GM12878 (cell line): ENCODE results near the gene MPHOSPH8. TPM values are rescaled to one million over a fixed set of nuclear protein-coding genes. Genes with fewer than 3 reads are reported as not detected.

Source experiments
- ATAC-seq: fragments of 200-7000 bp; cut with Tn5 transposase; 3 replicates; pipeline ENCODE4 v1.9.1; 2020; ENCODE audit warnings: mild to moderate bottlenecking, moderate library complexity
- BruUV-seq: library from RNA; stranded (reverse); fragments of 400-500 nt; replicated peaks from 2 replicates; lab custom pipeline; 2021; lab: Mats Ljungman, UMichigan
- CTCF ChIA-PET: fragments of 300-600 bp; sonication (Branson Sonifier 250); formaldehyde crosslinking; extraction: SDS; loops from one replicate; lab custom pipeline; 2021; ENCODE audit warnings: inconsistent platforms; lab: Yijun Ruan, JAX
- POLR2A ChIA-PET: fragments of 350-600 bp; formaldehyde crosslinking; extraction: SDS; loops from one replicate; lab custom pipeline; 2021; ENCODE audit warnings: inconsistent platforms; lab: Charles Lee
- RAD21 ChIA-PET: fragments of 300-600 bp; sonication (Branson Sonifier 250); formaldehyde crosslinking; loops from one replicate; lab custom pipeline; 2023; ENCODE audit warnings: antibody characterized with exemption; ENCODE audit not compliant: unreplicated experiment; lab: Charles Lee
- SMC1A ChIA-PET: fragments of 300-600 bp; sonication (Branson Sonifier 250); formaldehyde crosslinking; loops from one replicate; lab custom pipeline; 2023; ENCODE audit not compliant: unreplicated experiment, uncharacterized antibody; lab: Charles Lee
- DNase-seq: peaks from one replicate; pipeline ENCODE4 v3.0.0-alpha.2; 2011; ENCODE audit warnings: low read depth, low spot score
- FAIRE-seq: peaks from 3 replicates; lab custom pipeline; 2011; peaks lifted over from hg19 to GRCh38; lab: Jason Lieb, UNC
- H2AFZ ChIP-seq: 2 replicates; pipeline ENCODE4 v1.6.0; 2011; ENCODE audit warnings: low read depth, low read length, control low read depth; ENCODE audit not compliant: control insufficient read depth
- H3K27ac ChIP-seq: 2 replicates; pipeline ENCODE4 v1.5.1; 2011; ENCODE audit warnings: control low read depth; ENCODE audit not compliant: control insufficient read depth, insufficient read depth
- H3K27me3 ChIP-seq, 2 experiments: replicated peaks in 1 of 2; 2 replicates each; pipeline versions ENCODE4 v1.6.0 to v1.6.1; 2011; ENCODE audit warnings: low read length in 1 of 2; ENCODE audit not compliant: control insufficient read depth in 2 of 2, insufficient read depth in 2 of 2
- H3K36me3 ChIP-seq, 2 experiments: 2 replicates each; pipeline ENCODE4 v1.5.1; 2011; ENCODE audit warnings: low read length in 1 of 2; ENCODE audit not compliant: control insufficient read depth in 2 of 2, insufficient read depth in 2 of 2
- H3K4me1 ChIP-seq: 2 replicates; pipeline ENCODE4 v1.6.1; 2011; ENCODE audit warnings: mild to moderate bottlenecking, low read length, moderate library complexity, mixed read lengths; ENCODE audit not compliant: control insufficient read depth, insufficient read depth
- H3K4me2 ChIP-seq: 2 replicates; pipeline ENCODE4 v1.6.0; 2011; ENCODE audit warnings: control low read depth; ENCODE audit not compliant: control insufficient read depth, insufficient read depth
- H3K4me3 ChIP-seq: fragments of 200-600 bp; sonication (generic); 2 replicates; pipeline ENCODE4 v1.5.1; 2016
- H3K79me2 ChIP-seq: 2 replicates; pipeline ENCODE4 v1.6.0; 2011; ENCODE audit warnings: low read length; ENCODE audit not compliant: control insufficient read depth, insufficient read depth
- H3K9ac ChIP-seq: 2 replicates; pipeline ENCODE4 v1.8.0; 2011; ENCODE audit warnings: low read length, control low read depth, mixed read lengths; ENCODE audit not compliant: control insufficient read depth, insufficient read depth
- H3K9me3 ChIP-seq: replicated peaks from 3 replicates; pipeline ENCODE4 v1.5.1; 2011; ENCODE audit warnings: mild to moderate bottlenecking, low read length; ENCODE audit not compliant: control insufficient read depth, insufficient read depth
- H4K20me1 ChIP-seq: 2 replicates; pipeline ENCODE4 v1.6.0; 2011; ENCODE audit not compliant: control insufficient read depth, insufficient read depth
- BCLAF1 ChIP-seq: fragments of 450-650 bp; IDR thresholded peaks from 2 replicates; pipeline ENCODE4 v1.6.1; 2017; ENCODE audit warnings: antibody characterized with exemption, mild to moderate bottlenecking, moderate library complexity
- CREB1 ChIP-seq: IDR thresholded peaks from 2 replicates; pipeline ENCODE4 v1.6.1; 2012; ENCODE audit warnings: low read depth, mild to moderate bottlenecking, inconsistent platforms
- EED ChIP-seq: sonication (generic); IDR thresholded peaks from 2 replicates; pipeline ENCODE4 v1.6.1; 2016; ENCODE audit warnings: antibody characterized with exemption, low read depth
- FOXK2 ChIP-seq: fragments of 450-650 bp; IDR thresholded peaks from 2 replicates; pipeline ENCODE4 v1.6.1; 2017; ENCODE audit warnings: mild to moderate bottlenecking, moderate library complexity
- HDAC6 ChIP-seq: fragments of 200-600 bp; sonication (generic); IDR thresholded peaks from one replicate; pipeline ENCODE4 v1.8.0; 2017; ENCODE audit warnings: antibody characterized with exemption; ENCODE audit not compliant: unreplicated experiment
- IKZF2 ChIP-seq, 2 experiments: fragments of 450-650 bp; IDR thresholded peaks; 2 replicates each; pipeline ENCODE4 v1.6.1; 2017; ENCODE audit warnings: mild to moderate bottlenecking in 2 of 2, moderate library complexity in 2 of 2
- IRF4 ChIP-seq: IDR thresholded peaks from 2 replicates; pipeline ENCODE4 v1.6.1; 2011; ENCODE audit warnings: low read depth, low read length
- IRF5 ChIP-seq: fragments of 450-650 bp; IDR thresholded peaks from 2 replicates; pipeline ENCODE4 v1.6.1; 2017; ENCODE audit warnings: borderline replicate concordance
- NR2F1 ChIP-seq: fragments of 450-650 bp; conservative IDR thresholded peaks from 2 replicates; pipeline ENCODE4 v1.6.1; 2017; ENCODE audit warnings: mild to moderate bottlenecking
- PBX3 ChIP-seq: IDR thresholded peaks from 2 replicates; pipeline ENCODE4 v1.6.1; 2011; ENCODE audit warnings: mild to moderate bottlenecking, low read depth, low read length, moderate library complexity; ENCODE audit not compliant: insufficient replicate concordance
- RUNX3 ChIP-seq: IDR thresholded peaks from 2 replicates; pipeline ENCODE4 v1.6.1; 2012; ENCODE audit warnings: low read length, inconsistent platforms
- SRF ChIP-seq, 2 experiments: IDR thresholded peaks; 2 replicates each; pipeline ENCODE4 v1.6.1; 2011; ENCODE audit warnings: low read depth in 2 of 2, low read length in 2 of 2, mild to moderate bottlenecking in 1 of 2, moderate library complexity in 1 of 2
- whole genome bisulfite sequencing: methylation state at CpG from one replicate; pipeline ENCODE4 v1.1.6; 2016; ENCODE audit warnings: low lambda C conversion rate; ENCODE audit not compliant: insufficient replicate concordance, insufficient coverage; ENCODE audit errors: missing lambda C conversion rate; 5-methylcytosine and 5-hydroxymethylcytosine counted together
- in situ Hi-C: fragments of 300-500 bp; cut with MboI; formaldehyde crosslinking; loops from 9 replicates; pipeline ENCODE4 v1.14.3; 2018; ENCODE audit warnings: mixed read lengths
- intact Hi-C: fragments of 100-400 bp; cut with micrococcal nuclease; formaldehyde crosslinking; loops from one replicate; pipeline ENCODE4 v1.14.2; 2022; ENCODE audit not compliant: unreplicated experiment
- polyA plus RNA-seq, 11 experiments: library from polyadenylated mRNA; depleted of rRNA in 4 of 11; unstranded in 6 of 11; stranded (reverse) in 5 of 11; fragments of >200 nt; fragmentation: Nextera tagmentation in 4 of 11; fragmentation: Illumina TruSeq in 1 of 11; extraction: Ambion mirVana in 4 of 11; extraction: Trizol in 1 of 11; gene quantifications; 1 replicate in 1 of 11; 2 replicates in 10 of 11; pipeline versions ENCODE4 v1.2.1 to v1.2.3, GENCODE V29; 2011 to 2016; ENCODE audit warnings: inconsistent platforms in 2 of 11, missing spikeins in 2 of 11, low read depth in 1 of 11
- total RNA-seq, 4 experiments: library from RNA; depleted of rRNA in 3 of 4; stranded (reverse); fragments of >200 nt in 3 of 4; fragmentation: Illumina TruSeq in 1 of 4; extraction: Trizol in 1 of 4; gene quantifications; 2 replicates each; pipeline versions ENCODE4 v1.2.1 to v1.2.3, GENCODE V29; 2013 to 2021
- TF ChIP-seq, protein P1 (sequence below): fragments of 450-650 bp; formaldehyde crosslinking; IDR thresholded peaks from 2 replicates; pipeline ENCODE4 v1.4.0; 2022; ENCODE audit warnings: mild to moderate bottlenecking, moderate library complexity

MPHOSPH8 gene
- total and polyA plus RNA-seq, 10 of the 15 experiments (the other 5 are each of a cell fraction or from before 2014, with no cell fraction given): 15.9 to 34.9 (median 26.9) TPM

- Histone ChIP-seq H3K4me3 (no peak overlapping the region), H3K36me3 (peaks cover 0 to 9% of the 10 kb centered on the region in 2 experiments; a peak in 3 of 4 replicates), H3K4me2 (no peak overlapping the region), H3K27me3 (no peaks in the 10 kb centered on the region), H4K20me1 (no peaks in the 10 kb centered on the region), H3K27ac (no peak overlapping the region), H3K9ac (no peak overlapping the region), H3K4me1 (no peaks in the 10 kb centered on the region), H2AFZ (no peak overlapping the region), H3K79me2 (no peaks in the 10 kb centered on the region), H3K9me3 (no peaks in the 10 kb centered on the region)
- peak; percentile 82 for ATAC-seq
- ChIA-PET CTCF (interaction anchor here (0.6 to 0.7 kb wide), 3 partner anchors 86 to 618 kb away, joined by 3 to 4 read pairs (median 4); no protein-coding TSS in a partner anchor), RAD21 (no interaction called here), POLR2A (no interaction called here), SMC1A (interaction anchor here (0.5 kb wide), 1 partner anchor 934 kb away, joined by 3 read pairs; no protein-coding TSS in a partner anchor)
- in situ Hi-C loops (no loop called here), intact Hi-C loops (no loop called here)
- no peak for FAIRE-seq
- peak; percentile 13 for DNase-seq
- no TSS peak for BruUV-seq
- 57% methylated on average over 10 of the region's 10 CpGs for WGBS
- TF ChIP-seq SRF (IDR thresholded peaks at IDR 0.05; ENCODE audit: low read depth in 2 of 2, low read length in 2 of 2) (peak in 1 of 2 experiments; percentile 69; a peak in 1 of 4 replicates), FOXK2 (no peak), BCLAF1 (no peak), NR2F1 (no peak), IKZF2 (IDR thresholded peaks at IDR 0.05) (peak in 1 of 2 experiments; percentile 10; a peak in 1 of 4 replicates), IRF4 (peak; percentile 46; the same call in 1 of the 2 replicates), CREB1 (0 out of 2 replicates have a peak, but pooled peaks have one; percentile 10), IRF5 (no peak), RUNX3 (peak; percentile 45; the same call in 1 of the 2 replicates), HDAC6 (no peak), PBX3 (peak; percentile 68), EED (0 out of 2 replicates have a peak, but pooled peaks have one; percentile 24)
- TF ChIP-seq, protein P1, sequence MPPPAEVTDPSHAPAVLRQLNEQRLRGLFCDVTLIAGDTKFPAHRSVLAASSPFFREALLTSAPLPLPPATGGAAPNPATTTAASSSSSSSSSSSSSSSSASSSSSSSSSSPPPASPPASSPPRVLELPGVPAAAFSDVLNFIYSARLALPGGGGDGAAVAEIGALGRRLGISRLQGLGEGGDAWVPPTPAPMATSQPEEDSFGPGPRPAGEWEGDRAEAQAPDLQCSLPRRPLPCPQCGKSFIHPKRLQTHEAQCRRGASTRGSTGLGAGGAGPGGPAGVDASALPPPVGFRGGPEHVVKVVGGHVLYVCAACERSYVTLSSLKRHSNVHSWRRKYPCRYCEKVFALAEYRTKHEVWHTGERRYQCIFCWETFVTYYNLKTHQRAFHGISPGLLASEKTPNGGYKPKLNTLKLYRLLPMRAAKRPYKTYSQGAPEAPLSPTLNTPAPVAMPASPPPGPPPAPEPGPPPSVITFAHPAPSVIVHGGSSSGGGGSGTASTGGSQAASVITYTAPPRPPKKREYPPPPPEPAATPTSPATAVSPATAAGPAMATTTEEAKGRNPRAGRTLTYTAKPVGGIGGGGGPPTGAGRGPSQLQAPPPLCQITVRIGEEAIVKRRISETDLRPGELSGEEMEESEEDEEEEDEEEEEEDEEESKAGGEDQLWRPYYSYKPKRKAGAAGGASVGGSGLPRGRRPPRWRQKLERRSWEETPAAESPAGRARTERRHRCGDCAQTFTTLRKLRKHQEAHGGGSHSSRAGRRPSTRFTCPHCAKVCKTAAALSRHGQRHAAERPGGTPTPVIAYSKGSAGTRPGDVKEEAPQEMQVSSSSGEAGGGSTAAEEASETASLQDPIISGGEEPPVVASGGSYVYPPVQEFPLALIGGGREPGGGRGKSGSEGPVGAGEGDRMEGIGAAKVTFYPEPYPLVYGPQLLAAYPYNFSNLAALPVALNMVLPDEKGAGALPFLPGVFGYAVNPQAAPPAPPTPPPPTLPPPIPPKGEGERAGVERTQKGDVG: no peak
Measured at GRCh38 chr13:19713186-19713965, 79.9 kb downstream of the MPHOSPH8 start.
